Tibial artery (tissue), 4 donors: Measurements from ENCODE around the gene TCAP.

Experiments used
- DNase-seq, 2 donors: peaks; one replicate each; pipeline ENCODE4 v3.0.0-alpha.2; 2019
- H3K27ac ChIP-seq, 2 donors: fragments of 200-600 bp; sonication (generic) in 1 of 2; 1 replicate in 1 of 2; 2 replicates in 1 of 2; pipeline ENCODE4 v1.5.1; 2018 to 2019; ENCODE audit warnings: mild to moderate bottlenecking in 1 of 2
- H3K27me3 ChIP-seq, 2 donors: fragments of 200-600 bp; sonication (generic) in 1 of 2; one replicate each; pipeline versions ENCODE4 v1.5.1 to v1.6.0; 2016 to 2019
- H3K36me3 ChIP-seq, 3 donors: fragments of 200-600 bp; sonication (generic) in 2 of 3; one replicate each; pipeline ENCODE4 v1.5.1; 2016 to 2019; ENCODE audit warnings: mild to moderate bottlenecking in 2 of 3
- H3K4me1 ChIP-seq, 4 donors: fragments of 200-600 bp; sonication (generic) in 2 of 4; 1 replicate in 3 of 4; 2 replicates in 1 of 4; pipeline ENCODE4 v1.5.1; 2016 to 2019
- H3K4me3 ChIP-seq, 2 donors: fragments of 200-600 bp; sonication (generic) in 1 of 2; 1 replicate in 1 of 2; 2 replicates in 1 of 2; pipeline ENCODE4 v1.5.1; 2018 to 2019; ENCODE audit warnings: mild to moderate bottlenecking in 2 of 2
- H3K9me3 ChIP-seq, 3 donors: fragments of 200-600 bp; sonication (generic) in 1 of 3; one replicate each; pipeline ENCODE4 v1.5.1; 2016 to 2019
- CTCF ChIP-seq, 2 experiments: fragments of 200-600 bp in 1 of 2; fragments of 450-650 bp in 1 of 2; IDR thresholded peaks; one replicate each; pipeline ENCODE4 v1.5.1; 2017 to 2019; ENCODE audit warnings: antibody characterized with exemption in 2 of 2, mild to moderate bottlenecking in 1 of 2, moderate library complexity in 1 of 2
- intact Hi-C: fragments of 100-400 bp; cut with DNase I; formaldehyde crosslinking; loops from one replicate; pipeline ENCODE4 v1.15.0; 2023; ENCODE audit warnings: low total_unique reads

Gene TCAP

GRCh38 chr17:39664581-39665561 lies at the start of gene TCAP:
Gene TCAP (plus strand): TSS chr17:39665349. CDS start chr17:39665360, 11 bp downstream.
- H3K4me1 ChIP-seq: peaks cover 7 to 78% (median 63%) of the 10 kb centered on the region in 4 donors

GRCh38 chr17:39615434-39615833 lies 49.7 kb upstream of the TCAP start:
- Histone ChIP-seq H3K36me3 (no peaks in the 10 kb centered on the region), H3K4me3 (no peak overlapping the region), H3K9me3 (no peaks in the 10 kb centered on the region), H3K27ac (no peak overlapping the region), H3K4me1 (peaks cover 0 to 23% (median 11%) of the 10 kb centered on the region in 4 donors), H3K27me3 (peaks cover 0 to 63% of the 10 kb centered on the region in 2 donors)
- no peak for TF ChIP-seq CTCF (IDR thresholded peaks at IDR 0.05)
- DNase-seq: no peak
- intact Hi-C loops: no loop called here

More at GRCh38 chr17:39664581-39665561, at the start of gene TCAP:
- intact Hi-C loops: no loop called here
- peaks cover 5 to 32% (median 25%) of the 10 kb centered on the region in 3 donors for H3K36me3 ChIP-seq
- peak within 1 kb of the TSS; percentile 68 to 81 for H3K27ac ChIP-seq
- no peak for TF ChIP-seq CTCF (IDR thresholded peaks at IDR 0.05)
- no peak within 1 kb of the TSS for H3K4me3 ChIP-seq
- no peaks in the 10 kb centered on the region for H3K27me3 ChIP-seq
- no peaks in the 10 kb centered on the region for H3K9me3 ChIP-seq
- no peak for DNase-seq

- no peak for DNase-seq
- Histone ChIP-seq H3K36me3 (no peaks in the 10 kb centered on the region), H3K27me3 (peaks cover 0 to 62% of the 10 kb centered on the region in 2 donors), H3K4me3 (peak overlapping the region in 1 of 2 donors; percentile 63), H3K4me1 (peaks cover 0 to 24% (median 12%) of the 10 kb centered on the region in 4 donors), H3K27ac (no peak overlapping the region), H3K9me3 (no peaks in the 10 kb centered on the region)
- no peak for TF ChIP-seq CTCF (IDR thresholded peaks at IDR 0.05)
- intact Hi-C loops: no loop called here
These were observed 48.1 kb upstream of the TCAP start for GRCh38 chr17:39617100-39617445.

- peaks cover 0 to 28% (median 13%) of the 10 kb centered on the region in 4 donors for H3K4me1 ChIP-seq
- peak in 1 of 2 donors; percentile 51 for DNase-seq
- peaks cover 0 to 57% of the 10 kb centered on the region in 2 donors for H3K27me3 ChIP-seq
- no peaks in the 10 kb centered on the region for H3K9me3 ChIP-seq
- H3K4me3 ChIP-seq: peak overlapping the region; percentile 49 to 63
- no peak for TF ChIP-seq CTCF (IDR thresholded peaks at IDR 0.05)
- intact Hi-C loops: no loop called here
- peak overlapping the region in 1 of 2 donors; percentile 10 for H3K27ac ChIP-seq
- no peaks in the 10 kb centered on the region for H3K36me3 ChIP-seq
These were observed 47.5 kb upstream of the TCAP start for GRCh38 chr17:39617446-39618245.

GRCh38 chr17:39618246-39618913 lies 46.8 kb upstream of the TCAP start:
- no peak for TF ChIP-seq CTCF (IDR thresholded peaks at IDR 0.05)
- peak overlapping the region in 1 of 2 donors; percentile 10 for H3K27ac ChIP-seq

More at GRCh38 chr17:39618246-39618913, 46.8 kb upstream of the TCAP start:
- intact Hi-C loops: no loop called here
- H3K27me3 ChIP-seq: peaks cover 0 to 49% of the 10 kb centered on the region in 2 donors
- no peaks in the 10 kb centered on the region for H3K9me3 ChIP-seq
- H3K4me3 ChIP-seq: peak overlapping the region; percentile 49 to 63
- DNase-seq: no peak
- H3K4me1 ChIP-seq: peaks cover 0 to 32% (median 13%) of the 10 kb centered on the region in 4 donors
- H3K36me3 ChIP-seq: no peaks in the 10 kb centered on the region
